Osteoblast (primary cell): ENCODE results near the gene DMWD. TPM values are rescaled to one million over a fixed set of nuclear protein-coding genes. Genes with fewer than 3 reads are reported as not detected.
A peak's percentile ranks its signal among the peaks of the same experiment; 100 is the strongest.

ENCODE experiments used
- DNase-seq: peaks from one replicate; pipeline ENCODE4 v3.0.0; 2011; ENCODE audit warnings: low spot score, mixed read lengths; ENCODE audit not compliant: insufficient read length; ENCODE audit errors: missing footprints
- H2AFZ ChIP-seq: 2 replicates; pipeline ENCODE4 v1.6.0; 2011; ENCODE audit warnings: mild to moderate bottlenecking, low read length
- H3K27ac ChIP-seq: 2 replicates; pipeline ENCODE4 v1.5.1; 2011; ENCODE audit warnings: mild to moderate bottlenecking, low read depth, low read length, moderate library complexity
- H3K27me3 ChIP-seq: 2 replicates; pipeline ENCODE4 v1.6.0; 2012; ENCODE audit warnings: mild to moderate bottlenecking, control low read depth, inconsistent platforms, low read length, moderate library complexity; ENCODE audit not compliant: insufficient read depth
- H3K36me3 ChIP-seq: 2 replicates; pipeline ENCODE4 v1.5.1; 2011; ENCODE audit warnings: mild to moderate bottlenecking, low read length, control low read depth, moderate library complexity; ENCODE audit not compliant: insufficient read depth
- H3K4me1 ChIP-seq: 2 replicates; pipeline ENCODE4 v1.5.1; 2011; ENCODE audit warnings: mild to moderate bottlenecking, low read length, control low read depth, moderate library complexity; ENCODE audit not compliant: insufficient read depth
- H3K4me2 ChIP-seq: 2 replicates; pipeline ENCODE4 v1.6.0; 2011; ENCODE audit warnings: mild to moderate bottlenecking, low read length; ENCODE audit not compliant: insufficient read depth
- H3K4me3 ChIP-seq: fragments of 200-600 bp; sonication (generic); 3 replicates; pipeline ENCODE4 v1.5.1; 2012; ENCODE audit warnings: mild to moderate bottlenecking, low read length, inconsistent platforms; ENCODE audit not compliant: insufficient read depth
- H3K79me2 ChIP-seq: 2 replicates; pipeline ENCODE4 v1.6.0; 2012; ENCODE audit warnings: mild to moderate bottlenecking, low read length, control low read depth, inconsistent platforms; ENCODE audit not compliant: insufficient read depth
- H3K9me3 ChIP-seq: 2 replicates; pipeline ENCODE4 v1.5.1; 2011; ENCODE audit warnings: low read depth, low read length, control low read depth
- H4K20me1 ChIP-seq: 2 replicates; pipeline ENCODE4 v1.6.0; 2012; ENCODE audit warnings: mild to moderate bottlenecking, low read length, control low read depth; ENCODE audit not compliant: insufficient read depth
- CTCF ChIP-seq: IDR thresholded peaks from 2 replicates; pipeline ENCODE4 v1.5.1; 2011; ENCODE audit warnings: mild to moderate bottlenecking, low read depth, low read length, moderate library complexity; ENCODE audit errors: extremely low read depth
- total RNA-seq: library from RNA; depleted of rRNA; stranded (reverse); fragments of >200 nt; gene quantifications from 2 replicates; pipeline ENCODE4 v1.2.3, GENCODE V29; 2012

DMWD gene
- total RNA-seq, 1 donor: 48.5 TPM

GRCh38 chr19:45746866-45747265 is 45.8 kb downstream of the DMWD start:
- Histone ChIP-seq H2AFZ (peak overlapping the region; percentile 29), H3K4me2 (no peak overlapping the region), H3K79me2 (no peaks in the 10 kb centered on the region), H3K27ac (no peak overlapping the region), H3K36me3 (no peaks in the 10 kb centered on the region), H3K9me3 (no peaks in the 10 kb centered on the region), H4K20me1 (no peaks in the 10 kb centered on the region), H3K4me3 (no peak overlapping the region), H3K27me3 (peaks cover 5% of the 10 kb centered on the region), H3K4me1 (no peaks in the 10 kb centered on the region)
- TF ChIP-seq CTCF: no peak
- DNase-seq: peak; percentile 63

GRCh38 chr19:45745606-45746005 is 47.0 kb downstream of the DMWD start:
- H2AFZ ChIP-seq: no peak overlapping the region
- no peaks in the 10 kb centered on the region for H3K79me2 ChIP-seq
- no peak for TF ChIP-seq CTCF
- no peak overlapping the region for H3K4me2 ChIP-seq
- peaks cover 5% of the 10 kb centered on the region for H3K27me3 ChIP-seq
- H3K36me3 ChIP-seq: no peaks in the 10 kb centered on the region
- H3K9me3 ChIP-seq: no peaks in the 10 kb centered on the region
- no peaks in the 10 kb centered on the region for H3K4me1 ChIP-seq
- DNase-seq: no peak
- H3K4me3 ChIP-seq: no peak overlapping the region
- no peaks in the 10 kb centered on the region for H4K20me1 ChIP-seq
- H3K27ac ChIP-seq: no peak overlapping the region

- Histone ChIP-seq H3K4me1 (no peaks in the 10 kb centered on the region), H4K20me1 (no peaks in the 10 kb centered on the region), H3K79me2 (no peaks in the 10 kb centered on the region), H3K4me2 (no peak overlapping the region), H2AFZ (no peak overlapping the region), H3K36me3 (no peaks in the 10 kb centered on the region), H3K9me3 (no peaks in the 10 kb centered on the region), H3K4me3 (no peak overlapping the region), H3K27me3 (peaks cover 5% of the 10 kb centered on the region), H3K27ac (no peak overlapping the region)
- DNase-seq: no peak
- TF ChIP-seq CTCF: no peak
Measured at GRCh38 chr19:45742969-45743368, 49.7 kb downstream of the DMWD start.

- DNase-seq: no peak
- Histone ChIP-seq H3K27me3 (peaks cover 2% of the 10 kb centered on the region), H2AFZ (no peak overlapping the region), H4K20me1 (no peaks in the 10 kb centered on the region), H3K9me3 (no peaks in the 10 kb centered on the region), H3K27ac (no peak overlapping the region), H3K4me1 (no peaks in the 10 kb centered on the region), H3K4me2 (no peak overlapping the region), H3K4me3 (no peak overlapping the region), H3K36me3 (no peaks in the 10 kb centered on the region), H3K79me2 (no peaks in the 10 kb centered on the region)
- no peak for TF ChIP-seq CTCF
Measured at GRCh38 chr19:45739498-45740439, 52.9 kb downstream of the DMWD start.
